ENCODE measurements around the gene CDH24. TPM values are rescaled to one million over a fixed set of nuclear protein-coding genes. Genes with fewer than 3 reads are reported as not detected.

Gene CDH24
- total RNA-seq, 2 experiments from 2014 or later = 0.51 to 1.5 TPM

- H3K79me2 ChIP-seq (ENCODE audit: insufficient read depth, low read depth, low read length) = peaks cover 13% of the 10 kb centered on the region; the same call in 1 of the 2 replicates
- intact Hi-C loops (cut with micrococcal nuclease; ENCODE audit: unreplicated experiment) = no loop called here
- no peaks in the 10 kb centered on the region for H4K20me1 ChIP-seq (ENCODE audit: insufficient read depth, low read length)
- no peaks in the 10 kb centered on the region for H3K9me3 ChIP-seq (ENCODE audit: low read length)
- no peak for TF ChIP-seq EZH2phosphoT487 (IDR thresholded peaks at IDR 0.05; ENCODE audit: borderline replicate concordance, low read depth, low read length)
- no peak for TF ChIP-seq CTCF (conservative IDR thresholded peaks at IDR 0.05; ENCODE audit: low read length)
- CTCF ChIA-PET (ENCODE audit: unreplicated experiment) = interaction anchor here (0.9 to 2.2 kb wide), 3 partner anchors 32 to 76 kb away, joined by 3 to 8 read pairs (median 3); partner anchors contain the start of gene ACIN1
- H3K4me1 ChIP-seq (ENCODE audit: insufficient read depth, low read length, poor library complexity, severe bottlenecking) = peaks cover 16% of the 10 kb centered on the region
- H3K4me2 ChIP-seq (ENCODE audit: low read length) = no peak overlapping the region
- no peak overlapping the region for H3K27ac ChIP-seq (ENCODE audit: low read depth, low read length, poor library complexity, severe bottlenecking)
- no peak overlapping the region for H2AFZ ChIP-seq (ENCODE audit: low read length)
- no TSS peak for BruUV-seq (replicated peaks)
- no peak overlapping the region for H3K4me3 ChIP-seq (ENCODE audit: low read depth, low read length, poor library complexity, severe bottlenecking)
- no peaks in the 10 kb centered on the region for H3K9me2 ChIP-seq (ENCODE audit: insufficient read depth, low read length)
- no peak for DNase-seq (ENCODE audit: low spot score)
- H3K36me3 ChIP-seq (ENCODE audit: insufficient read depth, low read length) = peaks cover 84% of the 10 kb centered on the region
- POLR2A ChIA-PET = interaction anchor here (0.7 to 0.9 kb wide), 3 partner anchors 11 to 84 kb away, joined by 3 to 4 read pairs (median 3); no protein-coding TSS in a partner anchor
Measured at GRCh38 chr14:23062002-23062401, 4.7 kb upstream of the CDH24 start.

GRCh38 chr14:23060536-23061260 is 3.4 kb upstream of the CDH24 start:
- H3K79me2 ChIP-seq (ENCODE audit: insufficient read depth, low read depth, low read length) = peaks cover 2% of the 10 kb centered on the region; the same call in 1 of the 2 replicates
- no peaks in the 10 kb centered on the region for H3K9me2 ChIP-seq (ENCODE audit: insufficient read depth, low read length)
- ChIA-PET POLR2A (interaction anchor here (0.6 to 1.2 kb wide), 3 partner anchors 11 to 96 kb away, joined by 3 to 4 read pairs (median 3); no protein-coding TSS in a partner anchor), CTCF (ENCODE audit: unreplicated experiment) (no interaction called here)
- peaks cover 71% of the 10 kb centered on the region for H3K36me3 ChIP-seq (ENCODE audit: insufficient read depth, low read length)
- no peaks in the 10 kb centered on the region for H3K9me3 ChIP-seq (ENCODE audit: low read length)
- intact Hi-C loops (cut with micrococcal nuclease; ENCODE audit: unreplicated experiment) = no loop called here
- H4K20me1 ChIP-seq (ENCODE audit: insufficient read depth, low read length) = no peaks in the 10 kb centered on the region
- TF ChIP-seq EZH2phosphoT487 (IDR thresholded peaks at IDR 0.05; ENCODE audit: borderline replicate concordance, low read depth, low read length) = no peak
- no peak for TF ChIP-seq CTCF (conservative IDR thresholded peaks at IDR 0.05; ENCODE audit: low read length)
- H2AFZ ChIP-seq (ENCODE audit: low read length) = no peak overlapping the region
- no peak for DNase-seq (ENCODE audit: low spot score)
- H3K4me2 ChIP-seq (ENCODE audit: low read length) = no peak overlapping the region
- no peak overlapping the region for H3K27ac ChIP-seq (ENCODE audit: low read depth, low read length, poor library complexity, severe bottlenecking)
- H3K4me3 ChIP-seq (ENCODE audit: low read depth, low read length, poor library complexity, severe bottlenecking) = no peak overlapping the region
- BruUV-seq (replicated peaks) = no TSS peak
- H3K4me1 ChIP-seq (ENCODE audit: insufficient read depth, low read length, poor library complexity, severe bottlenecking) = peaks cover 27% of the 10 kb centered on the region

All from OCI-LY7 (cell line).